Loucy (cell line): Measurements from ENCODE around the gene ZNF248.

ENCODE experiments used
- H2AFZ ChIP-seq: fragments of 200-600 bp; sonication (generic); 2 replicates; pipeline ENCODE4 v1.6.0; 2016; ENCODE audit warnings: antibody characterized with exemption, mild to moderate bottlenecking, low read length, moderate library complexity
- H3F3A ChIP-seq: fragments of 200-600 bp; 2 replicates; pipeline ENCODE4 v1.6.0; 2016; ENCODE audit warnings: antibody characterized with exemption, low read depth, mild to moderate bottlenecking
- H3K27me3 ChIP-seq: fragments of 200-600 bp; sonication (generic); 2 replicates; pipeline ENCODE4 v1.6.1; 2014; ENCODE audit warnings: low read length, mild to moderate bottlenecking; ENCODE audit not compliant: insufficient read depth, poor library complexity, severe bottlenecking
- H3K36me3 ChIP-seq: fragments of 200-600 bp; sonication (generic); 2 replicates; pipeline ENCODE4 v1.6.1; 2016; ENCODE audit warnings: low read length; ENCODE audit not compliant: insufficient read depth
- H3K4me1 ChIP-seq: fragments of 200-600 bp; sonication (generic); 2 replicates; pipeline ENCODE4 v1.5.1; 2014; ENCODE audit warnings: low read length, mild to moderate bottlenecking; ENCODE audit not compliant: insufficient read depth, poor library complexity, severe bottlenecking
- H3K4me2 ChIP-seq: fragments of 200-600 bp; sonication (generic); 2 replicates; pipeline ENCODE4 v1.6.0; 2014; ENCODE audit warnings: antibody characterized with exemption, low read length, low read depth, mild to moderate bottlenecking; ENCODE audit not compliant: poor library complexity, severe bottlenecking
- H3K4me3 ChIP-seq: fragments of 200-600 bp; sonication (generic); 2 replicates; pipeline ENCODE4 v1.5.1; 2014; ENCODE audit warnings: low read length, mild to moderate bottlenecking, mixed read lengths; ENCODE audit not compliant: poor library complexity, severe bottlenecking
- H3K79me2 ChIP-seq: fragments of 200-600 bp; sonication (generic); 2 replicates; pipeline ENCODE4 v1.6.1; 2014; ENCODE audit warnings: low read length; ENCODE audit not compliant: insufficient read depth
- H3K9ac ChIP-seq: fragments of 200-600 bp; sonication (generic); 2 replicates; pipeline ENCODE4 v1.6.0; 2014; ENCODE audit warnings: mild to moderate bottlenecking, low read depth, low read length, moderate library complexity; ENCODE audit not compliant: poor library complexity, severe bottlenecking
- H3K9me2 ChIP-seq: fragments of 200-600 bp; sonication (generic); replicated peaks from 2 replicates; pipeline ENCODE4 v1.6.1; 2016; ENCODE audit warnings: low read depth, low read length, mixed read lengths
- H3K9me3 ChIP-seq: fragments of 200-600 bp; sonication (generic); 2 replicates; pipeline ENCODE4 v1.6.1; 2014; ENCODE audit warnings: mild to moderate bottlenecking, antibody characterized with exemption, low read length, low read depth; ENCODE audit not compliant: insufficient read depth
- H4K20me1 ChIP-seq: fragments of 200-600 bp; sonication (generic); 2 replicates; pipeline ENCODE4 v1.6.0; 2014; ENCODE audit warnings: antibody characterized with exemption, low read length, mild to moderate bottlenecking; ENCODE audit not compliant: insufficient read depth, poor library complexity, severe bottlenecking
- EZH2phosphoT487 ChIP-seq: fragments of 200-600 bp; IDR thresholded peaks from 2 replicates; pipeline ENCODE4 v1.6.1; 2018; ENCODE audit warnings: antibody characterized with exemption, mild to moderate bottlenecking, moderate library complexity, borderline replicate concordance
- TF ChIP-seq, protein P1 (sequence below): fragments of 200-600 bp; sonication (generic); conservative IDR thresholded peaks from 2 replicates; pipeline ENCODE4 v1.5.1; 2014; ENCODE audit warnings: mild to moderate bottlenecking, antibody characterized with exemption, low read length

The ZNF248 gene

DNA sequence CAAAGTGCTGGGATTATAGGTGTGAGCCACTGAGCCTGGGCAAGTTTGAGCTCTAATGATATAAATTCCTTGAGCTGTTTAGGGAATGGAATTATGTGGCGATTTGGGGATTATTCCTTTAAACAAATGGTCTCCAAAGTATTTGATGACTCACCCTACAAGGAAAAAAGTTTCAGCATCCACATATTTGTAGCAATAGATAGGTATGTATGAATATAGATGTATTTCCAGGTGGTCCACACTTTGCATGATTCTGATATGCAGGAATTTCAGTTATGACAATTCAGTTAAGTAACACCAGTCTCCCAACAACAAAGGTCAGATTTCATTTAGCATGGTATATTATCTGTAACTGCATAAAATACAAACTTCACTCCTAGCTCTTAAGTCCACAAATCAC lies 92.2 kb downstream of the ZNF248 start:
- Histone ChIP-seq H3K9me2 (no peaks in the 10 kb centered on the region), H3F3A (no peaks in the 10 kb centered on the region), H3K9me3 (no peaks in the 10 kb centered on the region), H3K9ac (no peak overlapping the region), H3K27me3 (no peaks in the 10 kb centered on the region), H3K4me1 (no peaks in the 10 kb centered on the region), H3K4me3 (no peak overlapping the region), H3K79me2 (no peaks in the 10 kb centered on the region), H3K4me2 (no peak overlapping the region), H4K20me1 (no peaks in the 10 kb centered on the region), H2AFZ (no peak overlapping the region), H3K36me3 (no peaks in the 10 kb centered on the region)
- TF ChIP-seq, protein P1, sequence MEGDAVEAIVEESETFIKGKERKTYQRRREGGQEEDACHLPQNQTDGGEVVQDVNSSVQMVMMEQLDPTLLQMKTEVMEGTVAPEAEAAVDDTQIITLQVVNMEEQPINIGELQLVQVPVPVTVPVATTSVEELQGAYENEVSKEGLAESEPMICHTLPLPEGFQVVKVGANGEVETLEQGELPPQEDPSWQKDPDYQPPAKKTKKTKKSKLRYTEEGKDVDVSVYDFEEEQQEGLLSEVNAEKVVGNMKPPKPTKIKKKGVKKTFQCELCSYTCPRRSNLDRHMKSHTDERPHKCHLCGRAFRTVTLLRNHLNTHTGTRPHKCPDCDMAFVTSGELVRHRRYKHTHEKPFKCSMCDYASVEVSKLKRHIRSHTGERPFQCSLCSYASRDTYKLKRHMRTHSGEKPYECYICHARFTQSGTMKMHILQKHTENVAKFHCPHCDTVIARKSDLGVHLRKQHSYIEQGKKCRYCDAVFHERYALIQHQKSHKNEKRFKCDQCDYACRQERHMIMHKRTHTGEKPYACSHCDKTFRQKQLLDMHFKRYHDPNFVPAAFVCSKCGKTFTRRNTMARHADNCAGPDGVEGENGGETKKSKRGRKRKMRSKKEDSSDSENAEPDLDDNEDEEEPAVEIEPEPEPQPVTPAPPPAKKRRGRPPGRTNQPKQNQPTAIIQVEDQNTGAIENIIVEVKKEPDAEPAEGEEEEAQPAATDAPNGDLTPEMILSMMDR = no peak
- no peak for TF ChIP-seq EZH2phosphoT487

- H3K9me2 ChIP-seq = no peaks in the 10 kb centered on the region
- no peak overlapping the region for H2AFZ ChIP-seq
- H3K4me3 ChIP-seq = no peak overlapping the region
- H3K9me3 ChIP-seq = no peaks in the 10 kb centered on the region
- no peaks in the 10 kb centered on the region for H3K4me1 ChIP-seq
- no peaks in the 10 kb centered on the region for H3F3A ChIP-seq
- TF ChIP-seq, protein P1 = no peak
- TF ChIP-seq EZH2phosphoT487 = no peak
- no peaks in the 10 kb centered on the region for H3K27me3 ChIP-seq
- H3K36me3 ChIP-seq = no peaks in the 10 kb centered on the region
- H3K79me2 ChIP-seq = no peaks in the 10 kb centered on the region
- H3K4me2 ChIP-seq = no peak overlapping the region
- H3K9ac ChIP-seq = no peak overlapping the region
- no peaks in the 10 kb centered on the region for H4K20me1 ChIP-seq
Observed at GRCh38 chr10:37763132-37763531, 94.3 kb downstream of the ZNF248 start.

DNA sequence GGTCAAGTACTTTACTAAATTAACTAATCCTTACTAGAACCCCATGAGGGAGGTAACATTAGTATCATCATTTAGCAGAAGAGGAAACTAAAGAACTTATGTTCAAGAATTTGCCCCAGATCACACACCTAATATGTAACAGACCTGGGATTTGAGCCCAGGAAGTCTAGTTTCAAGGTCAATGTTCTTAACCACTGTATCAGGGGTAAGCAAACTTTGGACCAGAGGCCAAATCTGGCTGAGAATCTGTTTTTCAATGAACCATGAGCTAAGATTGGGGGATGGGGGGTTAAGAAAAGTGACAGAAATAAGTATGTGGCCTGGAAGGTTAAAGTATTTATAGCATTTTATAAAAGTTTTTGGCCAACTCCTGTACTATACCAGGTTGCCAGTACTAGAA lies 95.1 kb downstream of the ZNF248 start:
- H3K4me3 ChIP-seq = no peak overlapping the region
- no peaks in the 10 kb centered on the region for H3K79me2 ChIP-seq
- no peaks in the 10 kb centered on the region for H3F3A ChIP-seq
- no peaks in the 10 kb centered on the region for H3K36me3 ChIP-seq
- no peaks in the 10 kb centered on the region for H3K9me3 ChIP-seq
- H4K20me1 ChIP-seq = no peaks in the 10 kb centered on the region
- H3K9ac ChIP-seq = no peak overlapping the region
- H3K4me2 ChIP-seq = no peak overlapping the region
- no peaks in the 10 kb centered on the region for H3K4me1 ChIP-seq
- H2AFZ ChIP-seq = no peak overlapping the region
- TF ChIP-seq EZH2phosphoT487 = no peak
- TF ChIP-seq, protein P1 = no peak
- no peaks in the 10 kb centered on the region for H3K9me2 ChIP-seq
- no peaks in the 10 kb centered on the region for H3K27me3 ChIP-seq
